NCI-H226 (cell line): ENCODE data around the gene FCRL4.
"Not testable (repeated sequence)": the region's sequence is repeated elsewhere in the genome, so short reads cannot be mapped to it uniquely, and the experiment has no call there.

Experiments
- DNase-seq: peaks from one replicate; pipeline ENCODE4 v3.0.0-alpha.2; 2015

FCRL4 gene

GRCh38 chr1:157551694-157552693 lies 45.9 kb downstream of the FCRL4 start, which contains the start of gene FCRL5:
TSS of gene FCRL5 (minus strand) at chr1:157552515. CDS start at chr1:157552362, 153 bp downstream.
- no peak for DNase-seq

GRCh38 chr1:157548081-157548480 lies 49.8 kb downstream of the FCRL4 start:
- DNase-seq: not testable (repeated sequence)

GRCh38 chr1:157542676-157543075 lies 55.2 kb downstream of the FCRL4 start:
- DNase-seq: no peak

GRCh38 chr1:157540852-157541251 lies 57.0 kb downstream of the FCRL4 start:
- DNase-seq: no peak

GRCh38 chr1:157540160-157540748 lies 57.6 kb downstream of the FCRL4 start:
- no peak for DNase-seq

GRCh38 chr1:157539568-157539967 lies 58.3 kb downstream of the FCRL4 start:
- no peak for DNase-seq

- no peak for DNase-seq
Measured at GRCh38 chr1:157532569-157532968, 65.3 kb downstream of the FCRL4 start.

GRCh38 chr1:157523774-157524493 lies 74.0 kb downstream of the FCRL4 start:
- DNase-seq: no peak
